ENCODE measurements around the gene MAP3K7. TPM values are rescaled to one million over a fixed set of nuclear protein-coding genes. Genes with fewer than 3 reads are reported as not detected.

MAP3K7 gene
- total and polyA plus RNA-seq, 2 donors (not counting 3 experiments of a cell fraction or from before 2014, with no cell fraction given): 15.3 to 25.6 TPM

GRCh38 chr6:90581146-90581545 is 5.7 kb downstream of the MAP3K7 start:
- H3K9me3 ChIP-seq (replicated peaks; ENCODE audit: control insufficient read depth, insufficient read depth, low read length): no peaks in the 10 kb centered on the region
- FAIRE-seq (no peak), DNase-seq (ENCODE audit: low read depth, low spot score) (no peak)
- H3K9me1 ChIP-seq (replicated peaks; ENCODE audit: control insufficient read depth, extremely low read depth, insufficient read depth, low read length): no peaks in the 10 kb centered on the region
- H3K9ac ChIP-seq (replicated peaks; ENCODE audit: extremely low read depth, insufficient read depth, low read length): no peak overlapping the region
- dilution Hi-C loops (cut with MboI; ENCODE audit: extremely low pct_ligation_motif_present, low sequenced_read_pairs) (no loop called here), intact Hi-C loops (cut with micrococcal nuclease) (loop anchor here (5.0 to 10.0 kb wide), 2 partner anchors 294 to 1616 kb away; partner anchors contain the start of gene RNGTT)
- H3K27me3 ChIP-seq (ENCODE audit: control insufficient read depth in 2 of 2, insufficient read depth in 2 of 2, low read length in 2 of 2): no peaks in the 10 kb centered on the region
- no peak overlapping the region for H3K27ac ChIP-seq (ENCODE audit: insufficient read depth, low read depth, low read length)
- no TSS peak for BruUV-seq (replicated peaks)
- H4K20me1 ChIP-seq (replicated peaks; ENCODE audit: control insufficient read depth, extremely low read depth, insufficient read depth, low read length): peaks cover 2% of the 10 kb centered on the region
- POLR2A ChIA-PET: no interaction called here
- H3K36me3 ChIP-seq (ENCODE audit: control insufficient read depth in 2 of 2, extremely low read depth in 1 of 2, insufficient read depth in 2 of 2, low read length in 2 of 2): no peaks in the 10 kb centered on the region
- CTCF ChIA-PET: no interaction called here
- H3K4me3 ChIP-seq (replicated peaks in 1 of 3; ENCODE audit: insufficient read depth in 1 of 3, low read depth in 1 of 3, low read length in 3 of 3): no peak overlapping the region
- TF ChIP-seq CTCF (IDR thresholded peaks at IDR 0.05; ENCODE audit: extremely low read depth in 1 of 2, insufficient read depth in 1 of 2, low read depth in 1 of 2, low read length in 2 of 2) (no peak), POLR2AphosphoS5 (IDR thresholded peaks at IDR 0.05; ENCODE audit: insufficient read depth, low read depth, low read length) (no peak), FOS (IDR thresholded peaks at IDR 0.05; ENCODE audit: borderline replicate concordance, insufficient read depth, low read length) (no peak), EZH2 (IDR thresholded peaks at IDR 0.05; ENCODE audit: borderline replicate concordance, low read depth, low read length, severe bottlenecking) (no peak), POLR2A (IDR thresholded peaks at IDR 0.05; ENCODE audit: low read depth, low read length) (no peak), MYC (IDR thresholded peaks at IDR 0.05; ENCODE audit: low read depth, low read length) (no peak)
- TF ChIP-seq, protein P1, sequence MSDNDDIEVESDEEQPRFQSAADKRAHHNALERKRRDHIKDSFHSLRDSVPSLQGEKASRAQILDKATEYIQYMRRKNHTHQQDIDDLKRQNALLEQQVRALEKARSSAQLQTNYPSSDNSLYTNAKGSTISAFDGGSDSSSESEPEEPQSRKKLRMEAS (IDR thresholded peaks at IDR 0.05; ENCODE audit: insufficient read depth, insufficient read length): no peak
- no peak overlapping the region for H2AFZ ChIP-seq (ENCODE audit: low read depth, low read length)
- peaks cover 15% of the 10 kb centered on the region for H3K4me1 ChIP-seq (ENCODE audit: control insufficient read depth, extremely low read depth, insufficient read depth, low read length)
- H3K79me2 ChIP-seq (ENCODE audit: control insufficient read depth, insufficient read depth, low read length): peaks cover 79% of the 10 kb centered on the region
- H3K4me2 ChIP-seq (ENCODE audit: insufficient read depth, low read length): no peak overlapping the region

Measured in endothelial cell of umbilical vein (primary cell).